A549 (cell line): ENCODE data around the gene DHRS3. TPM values are rescaled to one million over a fixed set of nuclear protein-coding genes. Genes with fewer than 3 reads are reported as not detected.

Experiments
- ATAC-seq, 2 experiments: fragments of 200-7000 bp in 1 of 2; fragments of >200 bp in 1 of 2; cut with Nextera tagmentation in 1 of 2; cut with Tn5 transposase in 1 of 2; 3 replicates each; pipeline versions ENCODE4 v1.8.0 to v1.9.1; 2018 to 2020; ENCODE audit warnings: mild to moderate bottlenecking in 1 of 2, moderate library complexity in 1 of 2
- CTCF ChIA-PET: fragments of 300-600 bp; sonication (Branson Sonifier 250); formaldehyde crosslinking; extraction: SDS; loops from one replicate; lab custom pipeline; 2021; ENCODE audit warnings: antibody characterized with exemption, inconsistent platforms; lab: Yijun Ruan, JAX
- POLR2A ChIA-PET: fragments of 350-600 bp; formaldehyde crosslinking; extraction: SDS; loops from one replicate; lab custom pipeline; 2021; ENCODE audit warnings: antibody characterized with exemption, inconsistent platforms; lab: Yijun Ruan, JAX
- DNase-seq, 2 experiments: peaks; one replicate each; pipeline versions ENCODE4 v3.0.0 to v3.0.0-alpha.2; 2011 to 2016; ENCODE audit warnings: low read depth in 1 of 2, low spot score in 1 of 2
- FAIRE-seq: peaks from 2 replicates; lab custom pipeline; 2011; peaks lifted over from hg19 to GRCh38; lab: Jason Lieb, UNC
- H3K27ac ChIP-seq, 2 experiments: fragments of >200 bp; sonication (Bioruptor Twin); formaldehyde crosslinking; 3 replicates each; pipeline ENCODE4 v1.5.1; 2016 to 2017
- H3K4me1 ChIP-seq: fragments of >200 bp; sonication (Bioruptor Twin); formaldehyde crosslinking; 3 replicates; pipeline ENCODE4 v1.6.1; 2016
- H3K4me2 ChIP-seq: fragments of >200 bp; sonication (Bioruptor Twin); formaldehyde crosslinking; 3 replicates; pipeline ENCODE4 v1.6.1; 2016
- H3K4me3 ChIP-seq: fragments of >200 bp; sonication (Bioruptor Twin); formaldehyde crosslinking; 3 replicates; pipeline ENCODE4 v1.5.1; 2016
- H3K9me3 ChIP-seq: fragments of >200 bp; sonication (Bioruptor Twin); formaldehyde crosslinking; 3 replicates; pipeline ENCODE4 v1.6.1; 2016
- ATOH8 ChIP-seq: fragments of 250-450 bp; sonication (Bioruptor Pico); IDR thresholded peaks from 2 replicates; pipeline ENCODE4 v1.5.0; 2020; ENCODE audit warnings: low read depth, mild to moderate bottlenecking, moderate library complexity
- BHLHE40 ChIP-seq: IDR thresholded peaks from 2 replicates; pipeline ENCODE4 v1.6.1; 2012; ENCODE audit warnings: low read depth, low read length, inconsistent platforms
- CBX8 ChIP-seq: fragments of 200-600 bp; sonication (generic); IDR thresholded peaks from 2 replicates; pipeline ENCODE4 v1.6.1; 2016
- CHD2 ChIP-seq: fragments of 150-350 bp; IDR thresholded peaks from 2 replicates; pipeline ENCODE4 v1.6.1; 2014; ENCODE audit warnings: low read length; ENCODE audit not compliant: partially characterized antibody
- CHD4 ChIP-seq: fragments of 200-600 bp; sonication (generic); IDR thresholded peaks from 2 replicates; pipeline ENCODE4 v1.6.1; 2016; ENCODE audit warnings: antibody characterized with exemption, mild to moderate bottlenecking, borderline replicate concordance
- EHF ChIP-seq: fragments of 250-450 bp; sonication (Bioruptor Pico); IDR thresholded peaks from 2 replicates; pipeline ENCODE4 v1.5.0; 2020; ENCODE audit warnings: mild to moderate bottlenecking
- ESRRA ChIP-seq: fragments of 150-350 bp; IDR thresholded peaks from 2 replicates; pipeline ENCODE4 v1.6.1; 2014; ENCODE audit warnings: mild to moderate bottlenecking, low read length, borderline replicate concordance
- HDAC2 ChIP-seq: fragments of 200-600 bp; sonication (generic); IDR thresholded peaks from 2 replicates; pipeline ENCODE4 v1.6.1; 2016
- HMGXB4 ChIP-seq: fragments of 250-450 bp; sonication (Bioruptor Pico); IDR thresholded peaks from 2 replicates; pipeline ENCODE4 v1.5.0; 2021; ENCODE audit warnings: mild to moderate bottlenecking, moderate library complexity, borderline replicate concordance
- HOXA7 ChIP-seq: fragments of 250-450 bp; sonication (Bioruptor Pico); IDR thresholded peaks from 2 replicates; pipeline ENCODE4 v1.5.0; 2020; ENCODE audit warnings: mild to moderate bottlenecking, moderate library complexity
- HOXB5 ChIP-seq: fragments of 250-450 bp; sonication (Bioruptor Pico); IDR thresholded peaks from 2 replicates; pipeline ENCODE4 v1.5.0; 2020; ENCODE audit warnings: mild to moderate bottlenecking, moderate library complexity
- KDM1A ChIP-seq: fragments of 200-600 bp; sonication (generic); IDR thresholded peaks from 2 replicates; pipeline ENCODE4 v1.6.1; 2016; ENCODE audit warnings: low read depth, mild to moderate bottlenecking
- NFE2L2 ChIP-seq: fragments of 150-350 bp; conservative IDR thresholded peaks from 2 replicates; pipeline ENCODE4 v1.6.1; 2014; ENCODE audit warnings: low read length
- NPAS2 ChIP-seq: fragments of 250-450 bp; sonication (Bioruptor Pico); IDR thresholded peaks from 2 replicates; pipeline ENCODE4 v1.8.0; 2022; ENCODE audit warnings: mild to moderate bottlenecking, moderate library complexity, borderline replicate concordance
- RCOR1 ChIP-seq: fragments of 150-350 bp; IDR thresholded peaks from 2 replicates; pipeline ENCODE4 v1.6.1; 2014; ENCODE audit warnings: antibody characterized with exemption, low read length, low read depth
- SMC3 ChIP-seq: fragments of >200 bp; sonication (Bioruptor Twin); formaldehyde crosslinking; IDR thresholded peaks from 3 replicates; pipeline ENCODE4 v1.6.1; 2018; ENCODE audit warnings: inconsistent platforms
- TFCP2L1 ChIP-seq: fragments of 250-450 bp; sonication (Bioruptor Pico); IDR thresholded peaks from 2 replicates; pipeline ENCODE4 v1.5.0; 2021; ENCODE audit warnings: mild to moderate bottlenecking
- TP53 ChIP-seq: fragments of 250-450 bp; sonication (Bioruptor Pico); IDR thresholded peaks from 2 replicates; pipeline ENCODE4 v1.5.0; 2021; ENCODE audit warnings: mild to moderate bottlenecking, moderate library complexity
- USF2 ChIP-seq: fragments of 450-650 bp; IDR thresholded peaks from 2 replicates; pipeline ENCODE4 v1.6.1; 2014; ENCODE audit warnings: antibody characterized with exemption
- ZNF302 ChIP-seq: fragments of 250-450 bp; sonication (Bioruptor Pico); IDR thresholded peaks from 2 replicates; pipeline ENCODE4 v1.9.0; 2021; ENCODE audit warnings: inconsistent platforms, mild to moderate bottlenecking, moderate library complexity
- WGBS: methylation state at CpG from one replicate; pipeline ENCODE4 v1.1.6; 2017; ENCODE audit errors: missing lambda C conversion rate; 5-methylcytosine and 5-hydroxymethylcytosine counted together
- polyA plus RNA-seq, 4 experiments: library from polyadenylated mRNA; depleted of rRNA in 3 of 4; stranded (reverse); fragments of >200 nt; fragmentation: RNase III in 1 of 4; extraction: RNeasy Plus Mini Kit Qiagen cat#74134 plus additional on column Dnase treatment in 1 of 4; gene quantifications; 2 replicates in 3 of 4; 3 replicates in 1 of 4; pipeline ENCODE4 v1.2.3, GENCODE V29; 2011 to 2017
- TF ChIP-seq, protein P1 (sequence below): IDR thresholded peaks from 2 replicates; pipeline ENCODE4 v1.6.1; 2012
- TF ChIP-seq, protein P2 (sequence below): fragments of 150-350 bp; IDR thresholded peaks from 2 replicates; pipeline ENCODE4 v1.6.1; 2014; ENCODE audit warnings: low read depth, mild to moderate bottlenecking, low read length

The DHRS3 gene
- polyA plus RNA-seq, 2 of the 4 experiments (the other 2 are of a cell fraction) = 62.7 to 79.7 TPM

DNA sequence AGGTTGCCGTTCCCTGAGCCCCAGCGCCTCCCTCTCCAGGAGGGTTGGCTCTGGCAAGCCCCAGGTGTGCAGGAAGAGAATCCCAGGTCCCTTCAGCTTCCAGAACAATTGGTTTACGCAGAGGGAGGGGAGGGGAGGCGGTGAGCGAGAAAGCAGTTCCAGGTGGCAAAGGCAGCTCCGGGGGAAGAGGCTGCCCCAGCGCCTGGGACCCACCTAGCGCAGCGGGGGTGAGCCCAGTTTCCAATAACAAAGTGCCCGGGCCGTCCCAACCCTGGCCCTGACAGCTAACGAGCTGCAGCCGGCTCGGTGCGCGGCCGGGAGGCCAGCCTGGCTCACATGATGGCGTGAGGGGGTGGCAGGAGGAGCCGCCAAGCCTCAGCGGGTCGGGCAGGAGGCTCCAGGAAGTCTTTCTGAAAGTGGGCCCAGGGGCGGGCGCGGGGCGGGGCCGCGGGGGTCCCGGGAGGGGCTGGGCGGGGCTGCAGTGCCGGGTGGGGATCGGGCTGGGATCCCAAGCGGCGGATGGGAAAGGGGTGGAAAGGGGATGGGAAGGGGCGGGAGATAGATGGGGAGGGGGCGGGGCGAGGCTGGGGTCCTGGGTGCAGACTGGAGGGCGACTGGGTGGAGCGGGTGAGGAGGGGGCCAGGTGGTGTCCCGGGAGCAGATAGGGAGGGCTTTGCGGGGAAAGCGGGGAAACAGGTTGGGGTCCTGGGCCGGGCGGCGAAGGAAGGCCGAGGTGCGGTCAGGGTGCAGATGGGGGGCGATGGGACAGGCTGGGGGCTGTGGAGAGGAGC, 22.8 kb downstream of the DHRS3 start (continued):
- TF ChIP-seq CHD4 (no peak), USF2 (no peak), EHF (CRISPR knock-in tag) (peak; percentile 84; the same call in 1 of the 2 replicates), SMC3 (no peak), NFE2L2 (no peak), RCOR1 (no peak), HDAC2 (no peak), KDM1A (no peak), BHLHE40 (no peak), NPAS2 (CRISPR knock-in tag) (no peak), TFCP2L1 (no peak), HMGXB4 (CRISPR knock-in tag) (no peak), CHD2 (no peak), CBX8 (no peak), HOXA7 (CRISPR knock-in tag) (no peak), ESRRA (no peak), ZNF302 (CRISPR knock-in tag) (no peak), ATOH8 (CRISPR knock-in tag) (peak; percentile 48; the same call in 1 of the 2 replicates), TP53 (CRISPR knock-in tag) (no peak)
- TF ChIP-seq, protein P1, sequence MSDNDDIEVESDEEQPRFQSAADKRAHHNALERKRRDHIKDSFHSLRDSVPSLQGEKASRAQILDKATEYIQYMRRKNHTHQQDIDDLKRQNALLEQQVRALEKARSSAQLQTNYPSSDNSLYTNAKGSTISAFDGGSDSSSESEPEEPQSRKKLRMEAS = no peak; the same call in 1 of the 2 replicates

DNA sequence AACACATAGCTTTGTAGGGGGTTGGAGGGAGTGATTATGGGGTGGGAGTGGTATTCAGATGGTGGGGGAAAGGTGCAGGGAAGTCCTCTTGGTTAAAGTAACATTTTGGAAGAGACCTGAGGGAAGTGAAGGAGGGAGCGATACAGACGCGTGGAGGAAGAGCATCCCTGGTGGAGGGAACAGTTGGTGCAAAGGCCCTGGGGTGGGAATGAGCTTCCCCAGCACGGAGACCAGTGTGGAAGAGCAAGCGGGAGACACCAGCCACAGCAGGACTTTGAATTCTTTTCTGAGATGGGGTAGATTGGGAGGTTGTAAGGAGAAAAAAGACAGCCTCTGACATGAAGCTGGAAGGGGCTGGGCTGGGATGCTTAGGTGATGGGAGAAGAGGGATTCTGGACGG, 23.5 kb downstream of the DHRS3 start:
- WGBS = 77% methylated on average over 6 of the region's 6 CpGs
- peak overlapping the region; percentile 97 for H3K4me2 ChIP-seq
- H3K9me3 ChIP-seq = no peaks in the 10 kb centered on the region
- DNase-seq (no peak), ATAC-seq (no peak), FAIRE-seq (no peak)
- H3K27ac ChIP-seq = peak overlapping the region; percentile 97 to 100
- peak overlapping the region; percentile 38 for H3K4me3 ChIP-seq
- POLR2A ChIA-PET = interaction anchor here (0.6 to 6.8 kb wide), 7 partner anchors 10 to 116 kb away, joined by 3 to 209 read pairs (median 21); partner anchors contain the start of gene DHRS3
- no peak for TF ChIP-seq HOXB5 (CRISPR knock-in tag)
- TF ChIP-seq, protein P2, sequence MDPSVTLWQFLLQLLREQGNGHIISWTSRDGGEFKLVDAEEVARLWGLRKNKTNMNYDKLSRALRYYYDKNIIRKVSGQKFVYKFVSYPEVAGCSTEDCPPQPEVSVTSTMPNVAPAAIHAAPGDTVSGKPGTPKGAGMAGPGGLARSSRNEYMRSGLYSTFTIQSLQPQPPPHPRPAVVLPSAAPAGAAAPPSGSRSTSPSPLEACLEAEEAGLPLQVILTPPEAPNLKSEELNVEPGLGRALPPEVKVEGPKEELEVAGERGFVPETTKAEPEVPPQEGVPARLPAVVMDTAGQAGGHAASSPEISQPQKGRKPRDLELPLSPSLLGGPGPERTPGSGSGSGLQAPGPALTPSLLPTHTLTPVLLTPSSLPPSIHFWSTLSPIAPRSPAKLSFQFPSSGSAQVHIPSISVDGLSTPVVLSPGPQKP = no peak
- no peak for TF ChIP-seq NFE2L2
- TF ChIP-seq ATOH8 (CRISPR knock-in tag) = no peak
- CTCF ChIA-PET = interaction anchor here (0.6 to 2.6 kb wide), 7 partner anchors 25 to 282 kb away, joined by 3 to 7 read pairs (median 4); no protein-coding TSS in a partner anchor
- H3K4me1 ChIP-seq = peaks cover 76% of the 10 kb centered on the region
